ENCODE measurements around the gene CENPO. TPM values are rescaled to one million over a fixed set of nuclear protein-coding genes. Genes with fewer than 3 reads are reported as not detected.

Gene CENPO
- total RNA-seq, 6 experiments from 2014 or later: 1.6 to 6.0 (median 3.1) TPM

DNA sequence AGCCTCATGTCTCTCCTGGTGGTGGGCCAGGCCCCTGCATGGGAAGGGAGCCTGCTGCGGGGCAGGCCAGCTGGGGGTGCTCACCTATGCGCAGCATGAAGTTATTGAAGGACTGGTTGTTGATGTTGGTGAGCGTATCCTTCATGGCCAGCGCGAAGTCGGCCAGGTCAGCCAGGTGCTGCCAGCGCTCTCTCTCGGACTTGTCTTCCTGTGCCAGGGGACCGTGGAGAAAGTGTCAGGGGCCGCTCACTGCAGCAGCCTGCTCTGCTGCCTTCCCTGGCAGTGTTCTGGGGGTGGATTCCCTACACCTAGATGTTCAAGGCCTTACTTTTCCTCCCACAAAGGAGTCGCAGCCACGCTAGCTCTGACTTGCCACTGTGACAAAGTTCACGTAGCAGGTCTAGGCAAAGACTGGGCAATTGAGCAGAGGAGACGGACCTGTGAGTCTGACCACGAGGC lies 28.2 kb downstream of the CENPO start:
- ATAC-seq (no peak), DNase-seq (peak in 1 of 3 donors; percentile 18)
- H3K4me1 ChIP-seq: peaks cover 0 to 6% (median 0%) of the 10 kb centered on the region in 4 donors
- H3K27me3 ChIP-seq: no peaks in the 10 kb centered on the region
- no peaks in the 10 kb centered on the region for H3K9me3 ChIP-seq
- no peak overlapping the region for H3K27ac ChIP-seq
- no peak for TF ChIP-seq POLR2A (IDR thresholded peaks at IDR 0.05)
- TF ChIP-seq, protein P1, sequence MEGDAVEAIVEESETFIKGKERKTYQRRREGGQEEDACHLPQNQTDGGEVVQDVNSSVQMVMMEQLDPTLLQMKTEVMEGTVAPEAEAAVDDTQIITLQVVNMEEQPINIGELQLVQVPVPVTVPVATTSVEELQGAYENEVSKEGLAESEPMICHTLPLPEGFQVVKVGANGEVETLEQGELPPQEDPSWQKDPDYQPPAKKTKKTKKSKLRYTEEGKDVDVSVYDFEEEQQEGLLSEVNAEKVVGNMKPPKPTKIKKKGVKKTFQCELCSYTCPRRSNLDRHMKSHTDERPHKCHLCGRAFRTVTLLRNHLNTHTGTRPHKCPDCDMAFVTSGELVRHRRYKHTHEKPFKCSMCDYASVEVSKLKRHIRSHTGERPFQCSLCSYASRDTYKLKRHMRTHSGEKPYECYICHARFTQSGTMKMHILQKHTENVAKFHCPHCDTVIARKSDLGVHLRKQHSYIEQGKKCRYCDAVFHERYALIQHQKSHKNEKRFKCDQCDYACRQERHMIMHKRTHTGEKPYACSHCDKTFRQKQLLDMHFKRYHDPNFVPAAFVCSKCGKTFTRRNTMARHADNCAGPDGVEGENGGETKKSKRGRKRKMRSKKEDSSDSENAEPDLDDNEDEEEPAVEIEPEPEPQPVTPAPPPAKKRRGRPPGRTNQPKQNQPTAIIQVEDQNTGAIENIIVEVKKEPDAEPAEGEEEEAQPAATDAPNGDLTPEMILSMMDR (IDR thresholded peaks at IDR 0.05): no peak
- no peak overlapping the region for H3K4me3 ChIP-seq
- no peaks in the 10 kb centered on the region for H3K36me3 ChIP-seq
- intact Hi-C loops (cut with DNase I): loop anchor here in 1 of 2 donors (10.0 kb wide), 1 partner anchor 417 kb away; no protein-coding TSS in a partner anchor
- 85% methylated on average over 8 of the region's 15 CpGs for WGBS (ENCODE audit: insufficient coverage, low coverage, low lambda C conversion rate, missing lambda C conversion rate)

GRCh38 chr2:24822049-24822706 lies 29.0 kb downstream of the CENPO start:
- TF ChIP-seq, protein P1 (IDR thresholded peaks at IDR 0.05): no peak
- TF ChIP-seq POLR2A (IDR thresholded peaks at IDR 0.05): no peak
- H3K4me3 ChIP-seq: no peak overlapping the region
- no peaks in the 10 kb centered on the region for H3K36me3 ChIP-seq
- no peaks in the 10 kb centered on the region for H3K9me3 ChIP-seq
- WGBS (ENCODE audit: insufficient coverage, low coverage, low lambda C conversion rate, missing lambda C conversion rate): 76% methylated on average over 2 of the region's 7 CpGs
- intact Hi-C loops (cut with DNase I): loop anchor here in 1 of 2 donors (10.0 kb wide), 1 partner anchor 417 kb away; no protein-coding TSS in a partner anchor
- no peak overlapping the region for H3K27ac ChIP-seq
- DNase-seq (peak in 1 of 3 donors; percentile 17), ATAC-seq (no peak)
- H3K4me1 ChIP-seq: peaks cover 0 to 6% (median 0%) of the 10 kb centered on the region in 4 donors
- H3K27me3 ChIP-seq: no peaks in the 10 kb centered on the region

DNA sequence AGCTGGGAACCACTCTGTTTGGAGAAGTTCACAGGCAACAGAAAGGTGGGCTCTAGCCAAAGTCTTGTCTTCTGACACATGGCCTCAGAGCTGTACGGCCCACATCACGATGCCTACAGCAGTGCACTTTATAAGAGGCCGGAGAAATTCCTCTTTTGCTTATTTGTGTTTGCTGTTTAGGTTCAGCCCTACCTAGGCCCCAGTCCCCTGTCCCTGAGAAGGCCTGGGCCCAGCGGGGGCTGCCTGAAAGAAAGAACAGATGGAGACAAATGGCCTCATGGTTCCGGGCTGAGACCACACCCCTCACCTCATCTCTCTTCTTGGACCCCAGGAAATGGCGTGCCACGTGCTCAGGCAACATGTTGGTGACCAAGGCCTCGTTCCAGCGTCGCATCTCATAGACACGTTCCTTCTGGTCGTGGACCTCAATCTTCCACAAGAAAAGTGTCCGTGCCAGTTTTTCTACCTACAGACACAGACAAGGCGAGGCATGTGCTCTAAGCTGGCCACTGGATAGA lies 30.9 kb downstream of the CENPO start:
- Histone ChIP-seq H3K36me3 (no peaks in the 10 kb centered on the region), H3K27me3 (no peaks in the 10 kb centered on the region), H3K9me3 (no peaks in the 10 kb centered on the region), H3K4me3 (no peak overlapping the region), H3K27ac (no peak overlapping the region), H3K4me1 (peaks cover 0 to 4% (median 0%) of the 10 kb centered on the region in 4 donors)
- WGBS (ENCODE audit: insufficient coverage, low coverage, low lambda C conversion rate, missing lambda C conversion rate): 97% methylated on average over 12 of the region's 14 CpGs
- ATAC-seq (no peak), DNase-seq (peak in 1 of 3 donors; percentile 29)
- intact Hi-C loops (cut with DNase I): loop anchor here in 1 of 2 donors (10.0 kb wide), 1 partner anchor 419 kb away; no protein-coding TSS in a partner anchor
- no peak for TF ChIP-seq POLR2A (IDR thresholded peaks at IDR 0.05)
- TF ChIP-seq, protein P1 (IDR thresholded peaks at IDR 0.05): no peak

DNA sequence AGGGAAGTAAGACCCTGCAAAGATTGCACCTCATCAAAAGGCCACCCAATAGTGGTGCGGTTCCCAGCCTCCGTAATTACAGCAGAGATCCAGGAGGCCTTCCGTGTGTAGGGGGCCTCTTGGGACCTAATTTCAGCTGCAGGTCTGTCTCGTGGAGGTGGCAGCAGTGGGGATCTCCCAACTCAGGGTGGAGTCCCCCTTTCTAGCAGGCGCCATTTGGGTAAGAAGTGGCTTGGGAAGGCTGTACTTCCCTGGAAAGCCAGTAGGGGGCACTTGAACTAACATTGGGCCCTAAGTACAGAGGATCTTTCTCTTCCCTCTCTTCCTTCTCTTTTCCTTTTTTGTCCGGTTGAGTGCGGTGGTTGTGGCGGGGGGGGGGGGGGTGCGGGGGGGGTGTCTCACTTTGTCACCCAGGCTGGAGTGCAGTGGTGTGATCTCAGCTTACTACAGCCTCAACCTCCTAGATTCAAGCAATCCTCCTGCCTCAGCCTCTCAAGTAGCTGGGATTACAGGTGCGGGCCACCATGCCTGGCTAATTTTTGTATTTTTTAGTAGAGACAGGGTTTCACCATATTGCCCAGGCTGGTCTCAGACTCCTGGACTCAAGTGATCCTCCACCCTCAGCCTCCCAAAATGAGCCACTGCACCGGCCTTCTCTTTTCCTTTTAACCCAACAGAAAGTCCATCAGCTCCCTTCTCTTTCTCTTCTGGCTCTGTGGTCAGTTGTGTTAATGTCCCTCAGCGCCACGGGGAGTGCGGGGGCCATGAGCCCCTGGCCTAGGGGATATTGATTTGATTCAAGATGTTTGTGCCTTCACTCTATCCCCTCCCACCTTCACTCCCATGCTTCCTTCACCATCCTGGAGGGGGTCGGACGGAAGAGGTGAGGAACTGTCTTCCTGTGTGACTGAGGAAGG lies 32.0 kb downstream of the CENPO start:
- Histone ChIP-seq H3K4me1 (peaks cover 0 to 4% (median 0%) of the 10 kb centered on the region in 4 donors), H3K27me3 (no peaks in the 10 kb centered on the region), H3K36me3 (no peaks in the 10 kb centered on the region), H3K9me3 (no peaks in the 10 kb centered on the region), H3K4me3 (no peak overlapping the region), H3K27ac (no peak overlapping the region)
- intact Hi-C loops (cut with DNase I): loop anchor here in 1 of 2 donors (10.0 kb wide), 1 partner anchor 420 kb away; no protein-coding TSS in a partner anchor
- ATAC-seq (no peak), DNase-seq (peak in 1 of 3 donors; percentile 37)
- WGBS (ENCODE audit: insufficient coverage, low coverage, low lambda C conversion rate, missing lambda C conversion rate): 84% methylated on average over 3 of the region's 16 CpGs
- TF ChIP-seq, protein P1 (IDR thresholded peaks at IDR 0.05): peak in 3 of 4 donors; percentile 32 to 42 (median 35)
- no peak for TF ChIP-seq POLR2A (IDR thresholded peaks at IDR 0.05)
